Effector CD8-positive, alpha-beta T cell (primary cell): ENCODE results near the gene TNNI2.

Source experiments
- DNase-seq: peaks from one replicate; lab custom pipeline; 2025; lab: John Stamatoyannopoulos, UW

Gene TNNI2

GRCh38 chr11:1834779-1835670 lies 3.8 kb upstream of the TNNI2 start, which contains the start of gene SYT8:
Gene SYT8, plus strand, starts transcription at chr11:1834990. Its CDS starts 116 bp downstream, at chr11:1835106.
- no peak for DNase-seq

GRCh38 chr11:1835671-1836010 lies 3.1 kb upstream of the TNNI2 start:
- DNase-seq, result no peak

DNA sequence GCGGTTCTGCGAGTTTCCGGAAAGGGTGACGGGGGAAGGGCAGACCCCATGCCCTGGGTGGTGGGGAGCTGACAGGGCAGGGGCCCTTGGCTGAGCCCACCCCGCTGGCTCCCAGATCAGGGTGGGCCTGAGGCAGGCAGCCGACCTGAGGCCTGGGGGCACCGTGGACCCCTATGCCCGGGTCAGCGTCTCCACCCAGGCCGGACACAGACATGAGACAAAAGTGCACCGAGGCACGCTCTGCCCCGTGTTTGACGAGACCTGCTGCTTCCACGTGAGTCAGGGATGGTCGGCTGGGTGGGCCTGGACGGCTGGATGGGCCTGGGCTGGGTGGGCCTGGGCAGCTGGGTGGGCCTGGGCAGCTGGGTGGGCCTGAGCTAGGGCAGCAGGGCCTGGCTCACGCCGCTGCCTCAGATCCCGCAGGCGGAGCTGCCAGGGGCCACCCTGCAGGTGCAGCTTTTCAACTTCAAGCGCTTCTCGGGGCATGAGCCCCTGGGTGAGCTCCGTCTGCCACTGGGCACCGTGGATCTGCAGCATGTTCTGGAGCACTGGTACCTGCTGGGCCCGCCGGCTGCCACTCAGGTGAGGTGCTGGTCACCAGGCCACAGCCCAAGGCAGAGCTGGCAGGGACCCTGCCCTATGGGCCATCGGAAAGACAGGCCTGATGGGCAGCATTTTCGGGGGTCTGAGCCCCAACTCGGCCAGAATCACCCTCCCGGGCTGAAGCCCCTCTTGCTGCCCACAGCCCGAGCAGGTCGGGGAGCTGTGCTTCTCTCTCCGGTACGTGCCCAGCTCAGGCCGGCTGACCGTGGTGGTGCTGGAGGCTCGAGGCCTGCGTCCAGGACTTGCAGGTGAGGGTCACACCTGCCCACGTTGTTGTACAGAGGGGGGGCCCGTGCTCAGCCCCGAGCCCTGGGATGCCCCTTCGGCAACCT lies 2.5 kb upstream of the TNNI2 start:
- no peak for DNase-seq

GRCh38 chr11:1837171-1838076 lies 1.4 kb upstream of the TNNI2 start:
- peak; percentile 78 for DNase-seq

- DNase-seq, result no peak
Observed at GRCh38 chr11:1838077-1838425, 730 bp upstream of the TNNI2 start.

DNA sequence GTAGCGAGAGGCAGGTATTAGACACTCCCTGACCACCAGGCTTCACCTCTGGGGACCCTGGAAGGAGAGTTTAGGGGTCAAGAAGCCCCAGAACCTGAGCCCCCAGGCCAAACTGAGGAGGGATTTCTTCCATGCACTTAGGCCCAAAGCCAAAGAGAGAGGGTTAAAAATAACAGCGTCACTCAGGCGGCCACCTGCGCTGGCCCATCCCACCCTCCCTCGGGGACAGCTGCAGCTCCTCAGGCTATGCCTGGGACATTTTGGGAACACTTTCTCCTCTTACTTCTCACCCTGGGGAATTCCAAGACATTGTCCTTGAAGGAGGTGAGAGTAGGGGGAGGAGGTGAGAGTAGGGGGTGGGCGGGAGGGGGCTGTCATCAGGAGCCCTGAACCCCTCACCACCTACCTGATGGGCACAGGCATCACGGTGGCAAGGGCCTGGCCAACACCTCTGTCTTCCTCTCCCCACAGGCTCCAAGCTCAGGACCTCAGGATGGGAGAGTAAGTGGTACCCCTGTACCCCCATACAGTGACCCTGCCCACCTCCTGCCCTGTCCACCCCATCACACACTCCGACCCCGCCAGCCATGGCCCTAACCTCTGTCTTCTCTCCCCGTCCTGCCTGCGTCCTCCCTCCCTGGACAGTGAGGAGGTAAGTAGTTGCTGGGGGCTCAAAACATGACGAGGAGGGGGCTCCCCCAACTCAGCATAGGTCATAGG lies 583 bp downstream of the TNNI2 start:
- DNase-seq, result no peak

- no peak for DNase-seq
Observed at GRCh38 chr11:1839924-1840779, 1.4 kb downstream of the TNNI2 start.

DNA sequence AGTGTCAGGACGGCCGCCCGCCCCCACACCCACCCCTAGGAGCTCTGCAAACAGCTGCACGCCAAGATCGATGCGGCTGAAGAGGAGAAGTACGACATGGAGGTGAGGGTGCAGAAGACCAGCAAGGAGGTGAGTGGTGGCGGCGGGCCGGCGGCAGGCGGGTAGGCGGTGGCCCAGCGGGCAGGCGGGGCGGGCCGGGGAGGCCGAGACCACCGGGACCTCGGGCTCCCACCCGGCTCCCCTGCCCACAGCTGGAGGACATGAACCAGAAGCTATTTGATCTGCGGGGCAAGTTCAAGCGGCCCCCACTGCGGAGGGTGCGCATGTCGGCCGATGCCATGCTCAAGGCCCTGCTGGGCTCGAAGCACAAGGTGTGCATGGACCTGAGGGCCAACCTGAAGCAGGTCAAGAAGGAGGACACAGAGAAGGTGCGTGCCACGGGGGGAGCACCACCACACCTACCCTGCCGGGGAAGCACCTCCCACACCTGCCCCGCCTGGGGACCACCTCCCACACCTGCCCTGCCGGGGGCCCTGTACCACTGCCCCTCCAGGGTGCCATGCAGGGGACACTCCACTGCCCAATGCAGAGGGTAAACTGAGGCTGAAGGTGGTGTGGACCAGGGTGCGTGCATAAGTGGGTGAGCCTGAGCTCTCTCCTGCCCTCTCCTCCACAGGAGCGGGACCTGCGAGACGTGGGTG lies 2.1 kb downstream of the TNNI2 start:
- DNase-seq, result no peak

DNA sequence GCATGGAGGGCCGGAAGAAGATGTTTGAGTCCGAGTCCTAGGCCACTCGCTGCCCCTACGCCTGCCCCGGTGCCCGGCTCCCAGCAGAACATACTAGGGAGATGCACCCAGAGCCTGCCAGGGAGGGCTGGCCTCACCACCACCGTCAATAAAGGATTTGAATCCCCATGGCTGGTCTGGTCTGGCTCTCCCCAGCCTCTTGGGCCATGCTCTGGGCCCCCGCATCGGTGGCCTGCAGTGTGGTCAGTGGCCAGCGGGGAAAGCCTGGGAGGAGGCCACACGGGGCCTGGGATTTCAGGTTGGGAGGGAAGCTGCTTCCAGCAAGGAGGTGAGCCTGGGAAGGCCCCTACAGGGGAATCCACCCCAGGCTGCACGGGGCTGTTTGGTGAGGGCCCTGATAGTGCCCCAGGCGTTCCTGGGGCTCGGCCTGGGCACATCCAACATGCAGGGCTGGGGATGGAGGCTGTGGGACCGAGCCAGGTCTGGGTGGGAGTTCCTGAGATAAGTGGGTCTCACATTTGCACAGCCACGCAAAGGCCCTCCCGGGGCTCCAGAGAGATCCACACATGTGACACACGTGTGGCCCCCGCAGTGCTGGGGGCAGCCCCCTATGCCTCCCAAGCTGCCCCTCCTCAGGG lies 2.8 kb downstream of the TNNI2 start:
- DNase-seq, result no peak

DNA sequence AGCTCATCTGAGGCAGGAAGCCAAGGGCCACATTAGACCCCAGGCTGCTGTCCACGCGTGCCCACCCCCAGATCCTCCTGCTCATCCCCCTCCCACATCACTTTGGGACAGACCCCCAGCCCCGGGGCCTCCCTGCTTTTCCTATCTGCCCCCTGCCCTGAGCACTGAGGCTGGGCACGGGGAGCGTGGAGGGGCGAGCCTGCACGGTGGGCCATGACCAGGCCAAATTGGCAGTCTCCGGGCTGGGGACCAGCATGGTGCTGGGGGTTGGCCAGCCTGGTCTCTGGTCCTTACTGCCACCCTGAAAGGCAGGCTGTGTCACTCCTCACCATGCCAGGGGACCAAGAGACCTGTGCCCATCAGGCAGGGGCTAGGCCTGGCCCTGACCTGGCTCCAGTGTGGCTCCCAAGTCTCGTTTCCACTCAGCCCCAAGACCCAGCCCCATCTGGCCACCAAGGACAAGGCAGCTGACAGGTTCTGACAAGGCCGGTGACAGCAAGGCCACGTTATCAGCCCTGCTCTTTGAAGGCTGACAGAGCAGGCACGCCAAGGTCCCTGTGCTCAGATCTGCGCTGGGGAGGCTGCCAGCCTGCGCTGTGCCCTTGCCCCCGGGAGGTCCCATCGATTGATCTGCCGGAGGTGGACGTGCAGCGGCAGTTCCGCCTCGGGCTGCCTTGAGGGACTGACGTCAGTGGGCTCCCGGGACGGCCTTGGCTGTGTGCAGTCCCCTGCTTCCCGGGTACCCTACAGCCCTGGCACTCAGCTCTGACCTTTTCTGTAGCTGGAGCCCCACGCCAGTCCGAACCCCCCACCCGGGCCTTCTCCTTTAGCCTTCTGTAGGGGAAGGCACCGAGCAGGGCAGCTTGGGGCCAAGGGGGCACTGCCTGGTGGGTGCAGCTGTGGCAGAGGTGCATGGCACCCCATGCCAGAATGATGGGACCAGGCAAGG lies 3.6 kb downstream of the TNNI2 start:
- DNase-seq, result no peak

DNA sequence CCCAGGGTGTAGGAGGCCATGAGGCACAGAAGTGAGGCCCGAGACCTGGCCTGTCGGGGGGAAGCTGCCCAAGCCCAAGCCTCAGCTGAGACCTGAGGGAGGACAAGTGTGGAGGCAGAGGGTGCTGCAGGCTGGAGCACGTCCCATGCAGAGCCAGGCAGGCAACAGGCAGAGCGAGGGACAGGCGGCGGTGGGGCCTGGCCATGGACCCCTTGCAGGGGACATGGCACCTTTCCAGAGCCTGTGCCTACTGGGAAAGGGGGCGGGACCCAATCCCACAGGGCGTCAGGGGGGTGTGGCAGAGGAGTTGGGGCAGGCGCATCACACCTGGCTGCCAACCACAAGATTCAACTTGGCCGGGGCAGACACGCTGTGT lies 4.3 kb downstream of the TNNI2 start:
- DNase-seq, result no peak

- DNase-seq, result no peak
Observed at GRCh38 chr11:1843796-1844195, 5.0 kb downstream of the TNNI2 start.

DNA sequence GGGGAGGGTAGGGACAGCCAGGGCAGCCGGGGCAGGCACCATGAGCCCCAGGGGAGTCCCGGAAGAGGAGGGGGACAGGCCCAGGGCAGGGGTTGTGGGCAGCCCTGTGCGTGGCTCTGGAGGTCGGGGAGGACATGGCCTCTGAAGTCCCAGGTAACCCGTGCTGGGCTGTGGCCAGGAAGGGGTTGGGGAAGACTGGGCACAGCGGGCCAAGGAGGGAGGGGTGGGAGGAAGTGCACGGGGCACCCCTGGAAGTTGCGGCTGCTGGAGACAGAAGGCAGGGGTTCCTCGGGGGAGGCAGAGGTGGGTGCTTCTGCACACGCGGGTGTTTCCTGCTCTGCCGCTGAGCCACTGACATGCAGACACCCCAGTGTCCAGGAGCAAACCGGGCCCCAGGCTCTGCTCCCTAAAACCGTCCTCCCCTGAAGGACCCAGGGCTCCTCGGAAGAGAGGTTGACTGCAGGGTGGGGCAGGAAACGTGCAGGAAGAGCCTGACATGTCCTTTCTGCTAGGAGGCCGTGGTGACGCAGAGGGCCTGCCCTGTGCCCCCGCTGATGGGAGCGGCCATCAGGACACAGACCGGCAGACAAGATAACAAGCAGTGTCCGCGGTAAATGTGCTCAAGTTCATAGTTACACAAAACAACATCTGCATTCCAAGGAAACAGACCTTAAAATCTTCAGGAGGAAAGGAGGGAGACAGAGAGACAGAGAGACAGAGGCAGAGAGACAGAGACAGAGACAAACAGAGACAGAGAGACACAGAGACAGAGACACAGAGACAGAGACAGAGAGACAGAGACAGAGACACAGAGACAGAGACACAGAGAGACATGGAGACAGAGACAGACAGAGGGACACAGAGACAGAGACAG lies 5.7 kb downstream of the TNNI2 start:
- DNase-seq, result no peak

DNA sequence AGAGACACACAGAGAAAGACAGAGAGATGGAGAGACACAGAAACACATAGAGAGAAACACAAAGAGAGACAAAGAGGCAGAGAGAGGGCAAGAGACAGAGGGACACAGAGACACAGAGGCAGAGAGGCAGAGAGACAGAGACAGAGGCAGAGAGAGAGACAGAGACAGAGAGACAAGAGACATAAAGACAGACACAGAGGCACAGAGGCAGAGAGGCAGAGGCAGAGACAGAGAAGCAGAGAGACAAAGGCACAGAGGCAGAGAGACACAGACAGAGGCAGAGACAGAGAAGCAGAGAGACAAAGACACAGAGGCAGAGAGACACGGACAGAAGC lies 6.3 kb downstream of the TNNI2 start:
- no peak for DNase-seq

GRCh38 chr11:1845561-1846452 lies 7.0 kb downstream of the TNNI2 start:
- DNase-seq, result no peak

DNA sequence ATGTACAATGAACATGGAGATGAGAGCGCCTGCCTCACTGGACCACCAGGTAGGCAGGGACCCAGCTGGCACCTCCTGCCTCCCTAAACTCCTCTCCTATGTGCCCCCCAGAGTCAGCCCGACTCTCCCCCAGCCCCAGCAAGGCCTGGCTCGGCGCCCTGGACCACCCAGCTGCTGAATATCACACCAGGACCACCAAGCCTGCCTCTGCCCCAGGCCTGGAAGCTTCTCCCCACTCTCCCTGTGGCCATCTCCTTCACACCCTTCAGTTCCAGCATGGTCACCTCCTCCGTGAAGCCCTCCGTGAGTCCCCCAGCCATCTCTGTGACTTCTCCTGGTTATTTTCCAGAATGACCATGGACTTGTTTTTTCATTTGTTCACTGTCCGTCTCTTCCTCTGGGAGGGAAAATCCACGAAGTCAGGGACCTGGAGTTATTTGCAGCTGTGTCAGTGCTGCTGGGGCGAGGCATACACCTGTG lies 7.7 kb downstream of the TNNI2 start:
- DNase-seq, result no peak
